CD4-positive, alpha-beta memory T cell (primary cell): ENCODE results near the gene RHCE. TPM values are rescaled to one million over a fixed set of nuclear protein-coding genes. Genes with fewer than 3 reads are reported as not detected.
"Not testable (repeated sequence)": the region's sequence is repeated elsewhere in the genome, so short reads cannot be mapped to it uniquely, and the experiment has no call there.

Source experiments
- CTCF ChIA-PET: fragments of 350-600 bp; sonication (Branson Sonifier 250); formaldehyde crosslinking; loops from one replicate; lab custom pipeline; 2021; ENCODE audit warnings: inconsistent platforms; ENCODE audit not compliant: partially characterized antibody; lab: Charles Lee
- POLR2A ChIA-PET: fragments of 350-600 bp; sonication (Branson Sonifier 250); formaldehyde crosslinking; loops from one replicate; lab custom pipeline; 2021; ENCODE audit not compliant: partially characterized antibody; lab: Charles Lee
- DNase-seq, 5 donors: peaks; one replicate each; pipeline versions ENCODE4 v3.0.0 to v3.0.0-alpha.2; 2020 to 2022; ENCODE audit warnings: mixed read lengths in 1 of 5
- H3K27ac ChIP-seq: one replicate; pipeline ENCODE4 v1.7.0; 2013; ENCODE audit warnings: low read depth, low read length
- H3K27me3 ChIP-seq: 2 replicates; pipeline ENCODE4 v1.7.0; 2013; ENCODE audit warnings: mild to moderate bottlenecking, low read length, moderate library complexity; ENCODE audit not compliant: insufficient read depth
- H3K36me3 ChIP-seq: 2 replicates; pipeline ENCODE4 v1.7.0; 2013; ENCODE audit warnings: mild to moderate bottlenecking, low read length, moderate library complexity; ENCODE audit not compliant: insufficient read depth
- H3K4me1 ChIP-seq: 2 replicates; pipeline ENCODE4 v1.7.0; 2013; ENCODE audit warnings: mild to moderate bottlenecking, low read length, moderate library complexity; ENCODE audit not compliant: insufficient read depth
- H3K4me3 ChIP-seq, 2 donors: one replicate each; pipeline ENCODE4 v1.7.0; 2013; ENCODE audit warnings: low read length in 2 of 2, mild to moderate bottlenecking in 1 of 2
- H3K9me3 ChIP-seq, 2 donors: one replicate each; pipeline ENCODE4 v1.7.0; 2013; ENCODE audit warnings: low read length in 2 of 2, control low read depth in 1 of 2; ENCODE audit not compliant: control insufficient read depth in 1 of 2
- H3K27ac Mint-ChIP-seq, 7 donors: one replicate each; pipeline ENCODE4 v1.8.0; 2020 to 2021; ENCODE audit warnings: mixed read lengths in 7 of 7, mild to moderate bottlenecking in 6 of 7, inconsistent platforms in 3 of 7, moderate library complexity in 3 of 7
- H3K27me3 Mint-ChIP-seq, 2 donors: one replicate each; pipeline ENCODE4 v1.8.0; 2020 to 2021; ENCODE audit warnings: mixed read lengths in 2 of 2
- H3K36me3 Mint-ChIP-seq, 2 donors: one replicate each; pipeline ENCODE4 v1.8.0; 2020 to 2021; ENCODE audit warnings: mixed read lengths in 2 of 2, inconsistent platforms in 1 of 2, mild to moderate bottlenecking in 1 of 2
- H3K4me1 Mint-ChIP-seq, 4 donors: one replicate each; pipeline ENCODE4 v1.8.0; 2020 to 2021; ENCODE audit warnings: mixed read lengths in 4 of 4, mild to moderate bottlenecking in 1 of 4
- H3K4me3 Mint-ChIP-seq, 8 donors: one replicate each; pipeline ENCODE4 v1.8.0; 2020 to 2021; ENCODE audit warnings: mixed read lengths in 8 of 8, mild to moderate bottlenecking in 7 of 8, moderate library complexity in 6 of 8, inconsistent platforms in 3 of 8
- H3K9me3 Mint-ChIP-seq, 8 donors: one replicate each; pipeline ENCODE4 v1.8.0; 2020 to 2021; ENCODE audit warnings: mixed read lengths in 8 of 8, mild to moderate bottlenecking in 5 of 8, inconsistent platforms in 3 of 8, moderate library complexity in 1 of 8
- intact Hi-C: fragments of 100-400 bp; cut with micrococcal nuclease; formaldehyde crosslinking; loops from one replicate; pipeline ENCODE4 v1.15.1; 2023
- polyA plus RNA-seq, 2 donors: library from polyadenylated mRNA; unstranded; fragments of 300-500 nt; fragmentation: Illumina TruSeq; gene quantifications; one replicate each; pipeline ENCODE4 v1.2.3, GENCODE V29; 2021
- total RNA-seq, 2 experiments: library from RNA; stranded (reverse); gene quantifications; one replicate each; pipeline ENCODE4 v1.2.3, GENCODE V29; 2021

Gene RHCE
- total and polyA plus RNA-seq, 4 experiments from 2014 or later = 0.31 to 0.61 TPM; not detected in 2

DNA sequence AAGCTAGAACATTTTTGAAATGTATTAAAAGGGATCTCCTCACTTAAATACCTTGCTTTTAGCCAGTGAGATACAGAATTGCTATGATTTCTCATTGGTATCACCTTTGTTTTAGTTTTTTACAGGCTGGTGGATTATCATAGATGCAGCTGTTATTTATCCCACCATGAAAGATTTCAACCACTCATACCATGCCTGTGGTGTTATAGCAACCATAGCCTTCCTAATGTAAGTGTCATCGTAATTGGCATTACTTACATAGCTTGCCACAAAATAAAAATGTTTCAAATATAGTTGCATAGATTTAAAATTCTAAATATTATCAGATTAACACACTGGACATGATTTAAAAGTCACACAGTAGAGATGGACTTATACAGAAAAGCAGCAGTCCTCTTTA is 77.8 kb downstream of the RHCE start:
- ChIA-PET POLR2A (interaction anchor here (1.6 kb wide), 1 partner anchor 111 kb away, joined by 5 read pairs; the partner anchor contains the start of gene SYF2), CTCF (no interaction called here)
- peaks cover 0 to 2% (median 0%) of the 10 kb centered on the region in 8 donors for H3K9me3 Mint-ChIP-seq
- H3K9me3 ChIP-seq = no peaks in the 10 kb centered on the region
- no peak overlapping the region for H3K27ac ChIP-seq
- peaks cover 20% of the 10 kb centered on the region for H3K36me3 ChIP-seq
- H3K27me3 Mint-ChIP-seq = no peaks in the 10 kb centered on the region
- intact Hi-C loops = no loop called here
- H3K4me1 ChIP-seq = peaks cover 42% of the 10 kb centered on the region
- no peak overlapping the region for H3K27ac Mint-ChIP-seq
- peaks cover 22 to 39% of the 10 kb centered on the region in 2 donors for H3K36me3 Mint-ChIP-seq
- DNase-seq = no peak
- no peak overlapping the region for H3K4me3 ChIP-seq
- H3K4me1 Mint-ChIP-seq = peaks cover 19 to 45% (median 33%) of the 10 kb centered on the region in 4 donors
- H3K27me3 ChIP-seq = no peaks in the 10 kb centered on the region
- no peak overlapping the region for H3K4me3 Mint-ChIP-seq

DNA sequence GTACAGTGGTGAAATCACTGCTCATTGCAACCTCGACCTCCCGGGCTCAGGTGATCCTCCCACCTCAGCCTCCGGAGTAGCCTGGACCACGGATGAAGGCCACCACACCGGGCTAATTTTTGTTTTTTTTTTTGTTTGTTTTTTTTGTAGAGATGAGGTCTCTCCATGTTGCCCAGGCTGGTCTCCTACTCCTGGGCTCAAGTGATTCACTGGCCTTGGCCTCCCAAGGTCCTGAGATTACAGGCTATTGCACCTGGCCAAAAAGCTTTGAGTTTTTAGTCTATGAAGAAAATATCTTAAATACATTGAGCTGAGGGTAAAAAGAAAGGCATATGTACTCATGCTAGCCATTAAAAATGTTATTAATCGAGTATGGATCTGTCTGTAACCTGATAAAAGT is 78.9 kb downstream of the RHCE start:
- CTCF ChIA-PET = interaction anchor here (0.7 kb wide), 2 partner anchors 564 to 755 kb away, joined by 3 read pairs; no protein-coding TSS in a partner anchor
- peaks cover 19 to 49% (median 34%) of the 10 kb centered on the region in 4 donors for H3K4me1 Mint-ChIP-seq
- DNase-seq = no peak

DNA sequence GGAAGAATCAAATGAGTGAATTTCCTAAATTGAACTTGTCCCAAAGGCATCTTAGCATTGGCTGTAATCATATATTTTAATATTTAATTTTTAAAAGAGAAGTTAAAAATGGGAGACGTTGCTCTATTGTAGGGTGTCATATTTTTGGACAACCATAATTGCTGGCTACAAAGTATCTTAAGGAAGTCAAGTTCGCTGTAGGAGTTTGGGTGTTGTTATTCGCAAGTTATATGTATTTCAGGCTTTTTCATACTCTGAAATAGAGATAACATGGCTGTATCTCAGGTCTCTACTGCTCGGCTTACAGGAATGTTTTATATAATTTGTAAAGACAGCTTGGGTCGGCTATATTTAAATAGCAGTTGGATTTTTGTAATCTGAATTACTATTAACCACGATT is 81.6 kb downstream of the RHCE start:
- peak in 1 of 5 donors; percentile 11 for DNase-seq
- POLR2A ChIA-PET = interaction anchor here (1.0 to 2.6 kb wide), 4 partner anchors 14 to 107 kb away, joined by 3 to 18 read pairs (median 14); partner anchors contain the start of genes RSRP1 and SYF2
- Histone ChIP-seq H3K36me3 (peaks cover 12% of the 10 kb centered on the region), H3K4me3 (peak overlapping the region; percentile 52 to 88), H3K27ac (peak overlapping the region; percentile 98), H3K27me3 (no peaks in the 10 kb centered on the region), H3K4me1 (peaks cover 42% of the 10 kb centered on the region), H3K9me3 (no peaks in the 10 kb centered on the region)
- peaks cover 16 to 58% (median 38%) of the 10 kb centered on the region in 4 donors for H3K4me1 Mint-ChIP-seq
- intact Hi-C loops = loop anchor here (2.0 to 5.0 kb wide), 3 partner anchors 92 to 106 kb away; partner anchors contain the start of genes MACO1, RSRP1 and SYF2
- peak overlapping the region; percentile 72 to 98 (median 92) for H3K27ac Mint-ChIP-seq
- CTCF ChIA-PET = no interaction called here
- H3K27me3 Mint-ChIP-seq = no peaks in the 10 kb centered on the region
- H3K9me3 Mint-ChIP-seq = no peaks in the 10 kb centered on the region
- peaks cover 9 to 26% of the 10 kb centered on the region in 2 donors for H3K36me3 Mint-ChIP-seq
- H3K4me3 Mint-ChIP-seq = peak overlapping the region; percentile 83 to 98 (median 94)

More for the DNA sequence above, 78.9 kb downstream of the RHCE start:
- intact Hi-C loops = no loop called here
- peaks cover 42% of the 10 kb centered on the region for H3K4me1 ChIP-seq
- no peaks in the 10 kb centered on the region for H3K27me3 Mint-ChIP-seq
- peak overlapping the region in 2 of 7 donors; percentile 15 to 63 for H3K27ac Mint-ChIP-seq
- peaks cover 18 to 36% of the 10 kb centered on the region in 2 donors for H3K36me3 Mint-ChIP-seq
- peaks cover 20% of the 10 kb centered on the region for H3K36me3 ChIP-seq
- peak overlapping the region in 2 of 8 donors; percentile 41 to 43 for H3K4me3 Mint-ChIP-seq
- no peak overlapping the region for H3K4me3 ChIP-seq
- H3K9me3 Mint-ChIP-seq = no peaks in the 10 kb centered on the region
- H3K9me3 ChIP-seq = no peaks in the 10 kb centered on the region
- POLR2A ChIA-PET = interaction anchor here (0.7 kb wide), 1 partner anchor 95 kb away, joined by 4 read pairs; the partner anchor contains the start of gene RSRP1
- no peak overlapping the region for H3K27ac ChIP-seq
- H3K27me3 ChIP-seq = no peaks in the 10 kb centered on the region

DNA sequence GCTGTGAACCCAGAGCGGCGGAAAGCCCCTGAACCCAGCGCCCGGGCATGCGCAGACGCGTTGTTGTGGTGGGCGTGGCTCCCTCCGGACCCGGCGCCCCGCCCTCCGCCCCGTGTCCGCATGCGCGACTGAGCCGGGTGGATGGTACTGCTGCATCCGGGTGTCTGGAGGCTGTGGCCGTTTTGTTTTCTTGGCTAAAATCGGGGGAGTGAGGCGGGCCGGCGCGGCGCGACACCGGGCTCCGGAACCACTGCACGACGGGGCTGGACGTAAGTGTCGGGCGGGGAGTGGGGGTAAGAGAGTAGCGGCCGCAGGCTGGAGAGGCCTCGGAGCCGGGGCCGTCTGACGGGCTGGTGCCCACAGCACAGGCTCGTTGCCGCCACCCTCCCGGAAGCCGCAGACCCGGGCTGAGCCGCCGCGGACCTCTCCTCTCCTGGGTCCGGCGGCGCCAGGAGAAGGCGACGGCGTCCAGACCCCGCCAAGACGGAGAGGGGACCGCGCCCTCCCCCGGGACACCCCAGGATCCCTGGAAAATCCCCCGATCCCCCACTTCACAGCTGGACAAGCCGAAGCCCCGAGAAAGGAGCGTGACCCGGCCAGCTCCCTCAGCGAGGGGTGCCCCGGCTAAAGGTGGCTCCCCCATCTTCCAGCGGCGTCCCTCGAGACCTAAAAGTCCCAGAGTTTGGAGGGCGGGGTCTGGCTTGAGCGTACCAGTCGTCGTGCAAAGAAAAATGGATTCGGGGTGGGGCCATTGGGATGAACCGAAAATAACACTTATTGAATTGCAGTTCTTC is 82.2 kb downstream of the RHCE start, which contains the start of gene TMEM50A:
TMEM50A (plus strand) TSS at position 147 of the 794 bp plus-strand sequence. CDS start 2,153 bp downstream, outside the sequence.
- Mint-ChIP-seq H3K36me3 (peaks cover 3 to 23% of the 10 kb centered on the region in 2 donors), H3K4me1 (peaks cover 18 to 58% (median 39%) of the 10 kb centered on the region in 4 donors), H3K27ac (peak within 1 kb of the TSS; percentile 89 to 98 (median 94)), H3K27me3 (no peaks in the 10 kb centered on the region), H3K9me3 (no peaks in the 10 kb centered on the region), H3K4me3 (peak within 1 kb of the TSS; percentile 93 to 98 (median 95))
- intact Hi-C loops = loop anchor here (2.0 to 5.0 kb wide), 3 partner anchors 92 to 106 kb away; partner anchors contain the start of genes MACO1, RSRP1 and SYF2
- peak within 1 kb of the TSS; percentile 52 to 88 for H3K4me3 ChIP-seq
- ChIA-PET CTCF (no interaction called here), POLR2A (interaction anchor here (2.3 to 2.6 kb wide), 3 partner anchors 91 to 107 kb away, joined by 10 to 18 read pairs (median 18); partner anchors contain the start of genes RSRP1 and SYF2)
- no peaks in the 10 kb centered on the region for H3K9me3 ChIP-seq
- H3K27me3 ChIP-seq = no peaks in the 10 kb centered on the region
- H3K4me1 ChIP-seq = peaks cover 37% of the 10 kb centered on the region
- H3K27ac ChIP-seq = peak within 1 kb of the TSS; percentile 98
- peak; percentile 89 to 94 (median 93) for DNase-seq
- peaks cover 7% of the 10 kb centered on the region for H3K36me3 ChIP-seq

DNA sequence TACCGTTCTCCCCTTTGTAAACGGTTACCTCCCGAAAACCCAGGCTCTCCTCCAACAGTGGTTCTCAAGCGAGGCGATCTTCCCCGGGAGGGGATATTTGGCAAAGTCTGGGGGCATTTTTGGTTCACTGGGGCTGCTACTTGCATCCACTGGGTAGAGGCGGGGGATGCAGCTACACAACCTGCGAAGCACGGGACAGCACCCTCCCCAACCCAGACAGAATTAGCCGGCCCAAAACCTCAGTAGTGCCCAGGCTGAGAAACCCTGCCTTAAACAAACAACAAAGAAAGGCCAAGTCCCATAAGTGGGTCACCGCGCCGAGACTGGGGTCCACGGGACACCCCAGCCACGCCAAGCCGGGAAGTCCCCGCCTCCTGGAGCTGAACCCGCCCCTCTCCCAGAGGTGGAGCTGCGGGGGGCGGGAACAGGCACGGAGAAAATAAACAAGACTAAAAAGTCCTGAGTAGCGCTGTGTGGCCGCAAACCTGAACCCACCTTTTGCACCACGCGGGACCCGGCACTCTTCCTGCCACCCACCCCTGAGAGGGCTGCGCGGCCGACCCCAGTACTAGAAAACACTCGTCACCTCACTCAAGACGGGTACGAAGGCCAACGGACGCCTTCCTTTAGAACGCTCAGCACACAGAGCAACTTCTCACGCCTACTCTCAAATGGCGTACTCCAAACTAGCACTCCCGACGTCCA is 83.0 kb downstream of the RHCE start:
- POLR2A ChIA-PET = interaction anchor here (2.6 kb wide), 1 partner anchor 106 kb away, joined by 18 read pairs; the partner anchor contains the start of gene SYF2

DNA sequence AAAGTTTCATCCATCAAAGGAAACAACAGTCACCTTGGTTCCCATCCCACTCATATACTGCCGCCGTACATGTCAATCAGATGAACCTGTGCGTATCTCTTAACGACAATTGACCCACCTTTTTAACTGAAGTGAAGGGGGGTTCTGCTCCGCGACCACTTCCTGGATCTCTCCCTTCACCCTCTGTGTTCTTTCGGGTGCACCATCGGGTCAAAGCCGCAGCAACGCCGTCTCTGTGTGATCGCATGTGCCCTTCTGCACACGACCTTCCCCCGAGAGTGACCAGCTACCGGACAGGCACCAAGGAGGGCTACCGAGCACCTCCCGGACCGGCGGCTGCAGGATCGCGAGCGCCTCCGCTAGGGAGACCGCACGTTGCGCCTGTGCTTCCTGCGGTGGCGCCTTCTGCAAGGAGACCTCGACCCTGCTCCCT is 83.7 kb downstream of the RHCE start:
- Histone ChIP-seq H3K4me1 (peaks cover 27% of the 10 kb centered on the region), H3K4me3 (peak overlapping the region; percentile 30 to 81), H3K27ac (peak overlapping the region; percentile 98)
- DNase-seq = peak; percentile 32 to 54 (median 43)
- CTCF ChIA-PET, H3K9me3 ChIP-seq, POLR2A ChIA-PET, H3K27me3 ChIP-seq, H3K9me3 Mint-ChIP-seq, H3K27me3 Mint-ChIP-seq, H3K36me3 ChIP-seq: not testable (repeated sequence)
- peak overlapping the region; percentile 86 to 95 (median 90) for H3K27ac Mint-ChIP-seq
- peak overlapping the region; percentile 91 to 98 (median 95) for H3K4me3 Mint-ChIP-seq
- peaks cover 0 to 19% of the 10 kb centered on the region in 2 donors for H3K36me3 Mint-ChIP-seq
- intact Hi-C loops = loop anchor here (5.0 kb wide), 1 partner anchor 95 kb away; the partner anchor contains the start of gene MACO1
- peaks cover 16 to 58% (median 37%) of the 10 kb centered on the region in 4 donors for H3K4me1 Mint-ChIP-seq

More for the DNA sequence above, 83.0 kb downstream of the RHCE start:
- Mint-ChIP-seq H3K27ac (peak overlapping the region in 6 of 7 donors; percentile 72 to 98 (median 94)), H3K36me3 (peaks cover 0 to 17% of the 10 kb centered on the region in 2 donors), H3K4me3 (peak overlapping the region; percentile 93 to 98 (median 94)), H3K4me1 (peaks cover 16 to 58% (median 37%) of the 10 kb centered on the region in 4 donors)
- intact Hi-C loops = loop anchor here (2.0 to 5.0 kb wide), 3 partner anchors 91 to 105 kb away; partner anchors contain the start of genes MACO1, RSRP1 and SYF2
- H3K9me3 ChIP-seq, CTCF ChIA-PET, H3K27me3 ChIP-seq, H3K27me3 Mint-ChIP-seq, H3K36me3 ChIP-seq, H3K9me3 Mint-ChIP-seq: not testable (repeated sequence)
- H3K27ac ChIP-seq = peak overlapping the region; percentile 98
- H3K4me1 ChIP-seq = peaks cover 34% of the 10 kb centered on the region
- H3K4me3 ChIP-seq = peak overlapping the region in 1 of 2 donors; percentile 88
- peak in 1 of 5 donors; percentile 72 for DNase-seq
